Measurements from ENCODE around the gene RNF141.

The RNF141 gene

GRCh38 chr11:10522276-10522675, 18.7 kb downstream of the RNF141 start:
- no peak for DNase-seq

- no peak for DNase-seq
These were observed 20.4 kb downstream of the RNF141 start for GRCh38 chr11:10520562-10520961.

- DNase-seq: no peak
These were observed 21.4 kb downstream of the RNF141 start for GRCh38 chr11:10519630-10520029.

DNA sequence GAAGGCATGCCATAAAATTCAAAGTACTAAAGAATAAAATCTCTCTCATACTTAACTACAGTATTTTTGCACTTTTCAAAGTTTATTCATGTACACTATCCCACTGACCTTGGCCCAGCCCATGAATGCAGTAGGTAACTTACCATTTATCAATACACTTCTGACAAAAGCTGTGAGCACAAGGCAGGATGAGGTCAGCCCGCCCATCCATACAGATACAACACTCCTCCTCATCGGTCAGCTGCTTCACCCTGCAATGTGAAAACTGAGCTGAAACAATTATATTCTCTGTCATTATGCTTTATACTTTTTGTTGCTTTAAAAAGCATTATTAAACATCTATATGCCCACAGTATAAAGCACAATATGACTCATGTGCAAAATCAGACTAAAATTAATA, 22.1 kb downstream of the RNF141 start:
- DNase-seq: no peak

- no peak for DNase-seq
These were observed 22.9 kb downstream of the RNF141 start for GRCh38 chr11:10518123-10518522.

DNA sequence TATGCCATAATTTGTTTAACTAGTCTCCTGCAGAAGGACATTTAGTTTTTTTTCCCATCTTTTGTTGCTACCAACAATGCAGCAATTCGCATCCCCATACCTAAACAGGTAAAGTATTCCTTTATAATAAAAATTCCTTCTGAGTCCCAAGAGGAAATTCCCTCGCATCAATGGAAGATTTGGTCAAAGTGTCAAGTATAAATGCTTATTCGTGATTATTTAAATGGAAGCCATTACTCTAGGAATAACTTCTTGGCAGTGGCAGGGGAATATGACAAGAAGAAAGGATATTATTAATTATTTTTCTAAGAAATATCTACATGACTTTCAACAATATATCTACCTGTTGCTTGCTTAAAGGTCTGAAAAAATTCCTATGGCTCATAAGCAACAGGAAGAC, 25.6 kb downstream of the RNF141 start:
- no peak for DNase-seq

- no peak for DNase-seq
These were observed 26.3 kb downstream of the RNF141 start for GRCh38 chr11:10514709-10515108.

DNA sequence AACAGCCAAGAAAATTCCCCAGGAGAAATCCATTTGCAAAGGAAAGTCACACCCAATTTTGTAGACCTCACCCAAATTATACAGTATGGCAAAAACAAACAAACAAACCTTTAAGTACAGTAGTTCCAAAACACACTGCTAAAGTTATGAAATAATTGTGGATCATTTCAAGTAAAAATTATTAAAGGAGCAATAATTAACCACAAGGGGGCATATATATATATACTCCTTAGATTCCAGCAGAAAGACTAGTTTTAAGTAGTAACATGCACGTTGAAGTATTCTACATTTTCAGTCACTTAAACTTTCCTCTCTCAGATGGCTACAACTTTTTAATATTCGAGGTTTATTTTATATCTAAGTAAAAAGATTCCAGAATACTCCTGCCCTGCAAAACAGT, 26.8 kb downstream of the RNF141 start:
- no peak for DNase-seq

DNA sequence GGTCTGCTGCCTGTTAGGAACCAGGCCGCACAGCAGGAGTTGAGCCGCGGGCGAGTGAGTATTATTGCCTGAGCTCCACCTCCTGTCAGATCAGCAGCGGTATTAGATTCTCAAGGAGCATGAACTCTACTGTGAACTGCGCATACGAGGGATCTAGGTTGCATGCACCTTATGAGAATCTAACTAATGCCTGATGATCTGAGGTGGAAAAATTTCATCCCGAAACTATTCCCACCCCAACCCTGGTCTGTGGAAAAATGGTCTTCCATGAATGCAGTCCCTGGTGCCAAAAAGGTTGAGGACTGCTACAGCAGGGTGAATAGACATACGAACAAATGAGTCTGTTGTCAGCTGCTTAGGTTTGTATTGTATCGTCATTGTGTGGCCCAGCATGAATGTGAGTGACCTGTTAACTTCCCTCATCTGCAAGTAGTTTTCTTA, 29.8 kb downstream of the RNF141 start:
- DNase-seq: no peak

- no peak for DNase-seq
These were observed 35.0 kb downstream of the RNF141 start for GRCh38 chr11:10506008-10506370.

GRCh38 chr11:10505278-10506007, 35.5 kb downstream of the RNF141 start:
- DNase-seq: no peak

- DNase-seq: no peak
These were observed 36.5 kb downstream of the RNF141 start for GRCh38 chr11:10504490-10504889.

GRCh38 chr11:10503777-10504480, 37.1 kb downstream of the RNF141 start:
- DNase-seq: no peak

DNA sequence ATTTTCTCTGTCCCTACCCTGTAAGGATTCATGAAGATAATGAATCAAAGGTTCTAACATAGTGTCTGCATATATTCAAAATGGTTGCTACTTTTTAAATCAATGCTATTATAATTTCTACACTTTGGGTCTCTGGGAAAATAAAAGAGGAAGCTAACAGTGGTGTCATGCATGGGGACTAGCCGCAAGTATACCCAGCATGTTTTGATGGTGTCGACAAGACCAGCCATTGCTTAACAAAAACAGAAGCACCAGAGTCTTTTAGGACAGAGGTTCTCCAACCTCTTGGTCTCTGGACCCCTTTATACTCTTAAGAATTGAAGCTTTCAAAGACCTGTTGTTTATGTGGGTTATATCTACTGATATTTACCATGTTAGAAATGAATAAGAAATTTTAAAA, 37.8 kb downstream of the RNF141 start:
- no peak for DNase-seq

- no peak for DNase-seq
These were observed 38.2 kb downstream of the RNF141 start for GRCh38 chr11:10502770-10503169.

GRCh38 chr11:10502065-10502680, 38.8 kb downstream of the RNF141 start:
- no peak for DNase-seq

DNA sequence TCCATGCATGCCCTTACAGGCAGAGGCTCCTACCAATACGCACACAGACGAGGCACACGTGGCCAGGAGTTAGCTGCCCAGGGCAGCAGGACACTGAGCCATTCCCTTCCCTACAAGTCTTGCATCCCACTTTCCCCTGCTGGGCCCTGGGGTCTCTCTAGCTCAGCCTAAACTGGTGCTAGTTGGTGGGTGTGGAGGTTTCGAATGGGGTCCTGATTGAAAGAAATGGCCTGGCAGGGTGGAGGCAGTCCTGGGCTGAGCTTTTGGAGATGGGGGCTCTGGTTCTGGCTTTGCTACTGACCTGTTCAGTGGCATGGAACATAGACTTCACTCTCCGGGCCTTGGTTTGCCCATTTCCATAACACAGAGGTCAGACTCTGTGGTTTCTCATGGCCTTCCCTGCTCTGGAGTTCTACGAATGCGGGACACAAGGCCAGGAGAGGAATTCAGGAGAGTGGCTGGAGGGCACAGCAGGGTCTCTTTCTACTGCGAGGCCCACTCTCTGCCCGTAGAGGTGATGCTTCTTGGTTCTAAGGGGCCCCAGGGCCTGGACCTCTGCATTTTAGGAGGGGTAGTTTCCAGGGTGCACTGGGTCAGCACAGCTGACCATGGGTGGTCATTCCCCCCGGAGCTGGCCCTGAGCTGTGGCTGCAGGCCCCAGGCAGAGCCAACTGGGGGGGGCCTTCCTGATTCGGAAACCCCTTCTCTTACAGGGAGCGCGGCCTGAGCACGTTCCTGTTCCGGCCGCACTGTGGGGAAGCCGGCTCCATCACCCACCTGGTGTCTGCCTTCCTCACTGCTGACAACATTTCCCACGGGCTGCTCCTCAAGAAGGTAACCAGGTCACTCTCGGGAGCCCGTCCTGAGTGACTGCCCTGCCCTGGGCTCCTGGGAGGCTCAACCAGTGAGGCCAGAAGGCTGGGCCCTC, 40.0 kb downstream of the RNF141 start:
- no peak for DNase-seq

- DNase-seq: no peak
These were observed 40.9 kb downstream of the RNF141 start for GRCh38 chr11:10499874-10500601.

DNA sequence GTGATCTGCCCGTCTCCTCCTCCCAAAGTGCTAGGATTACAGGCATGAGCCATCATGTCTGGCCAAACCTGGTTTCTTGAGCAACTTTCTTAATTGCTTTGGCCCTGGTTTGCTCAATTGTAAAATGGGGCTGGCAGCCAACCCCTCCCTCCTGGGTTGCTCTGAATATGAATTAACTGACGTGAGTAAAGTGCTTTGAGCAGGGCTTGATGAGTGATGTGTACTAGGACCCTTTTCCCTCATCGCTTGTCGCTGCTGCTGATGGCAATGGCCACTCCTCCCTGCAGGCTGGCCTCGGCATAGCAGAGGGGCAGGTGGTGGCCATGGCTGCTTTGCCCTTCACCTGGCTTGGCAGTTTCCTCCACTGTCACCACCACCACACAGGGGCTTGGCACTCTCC, 41.5 kb downstream of the RNF141 start:
- DNase-seq: no peak

DNA sequence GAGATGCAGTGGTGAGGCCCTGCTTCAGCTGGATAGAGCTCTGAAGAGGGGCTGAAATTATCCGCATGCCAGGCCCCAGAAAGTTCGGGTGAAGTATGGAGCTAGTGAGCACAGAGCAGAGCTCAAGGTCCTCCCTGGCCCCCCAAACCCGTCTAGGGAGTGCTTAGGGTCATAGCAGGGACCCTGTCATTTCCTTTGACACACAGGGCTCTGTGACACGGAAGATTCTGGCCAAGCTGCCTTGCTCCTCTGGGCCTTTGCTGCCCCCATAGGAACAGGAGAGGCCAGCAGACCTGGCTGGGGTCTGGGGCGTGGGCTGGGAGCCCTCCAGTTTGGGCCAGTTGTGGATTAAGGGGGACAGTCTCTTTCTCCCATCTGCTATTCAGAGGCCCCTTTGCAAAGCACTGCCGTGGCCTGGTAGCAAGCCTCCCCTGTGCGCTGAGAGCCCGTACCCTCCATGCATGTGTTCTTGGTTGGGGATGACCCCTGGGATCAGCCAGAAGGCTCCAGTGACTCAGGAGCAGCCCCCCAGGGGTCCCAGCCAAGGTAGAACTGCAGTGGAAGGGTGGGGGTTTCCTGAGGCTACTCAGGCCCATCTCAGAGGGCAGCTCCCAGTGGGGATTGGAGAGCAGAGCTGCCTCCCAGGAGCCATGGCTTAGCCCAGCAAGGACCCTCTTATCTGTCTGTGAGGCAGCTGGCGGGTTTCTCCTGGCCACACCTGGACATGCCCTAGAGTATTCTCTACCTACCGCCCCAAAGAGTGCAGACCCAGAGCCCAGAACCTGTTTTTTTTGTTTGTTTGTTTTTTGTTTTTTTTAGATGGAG, 42.3 kb downstream of the RNF141 start:
- DNase-seq: no peak

DNA sequence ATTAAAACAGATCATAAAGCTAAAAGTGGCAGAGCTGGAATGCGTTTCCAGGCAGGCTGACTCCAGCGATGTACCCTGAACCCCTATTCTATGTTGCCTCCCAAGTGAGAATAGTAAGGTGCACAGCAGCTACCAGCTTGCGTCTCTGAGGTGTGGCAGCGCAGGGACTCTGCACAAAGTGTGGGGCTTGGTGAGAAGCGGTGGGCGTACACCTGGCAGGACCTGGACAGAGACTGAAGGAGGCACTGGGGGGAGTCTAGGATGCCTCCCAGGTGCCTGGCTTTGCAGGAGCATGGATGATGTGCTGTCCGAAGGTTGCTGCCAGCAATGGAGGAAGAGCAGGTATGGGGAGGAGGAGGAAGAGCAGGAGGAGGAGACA, 43.0 kb downstream of the RNF141 start:
- no peak for DNase-seq
